ENCODE measurements around the gene EXOSC5. TPM values are rescaled to one million over a fixed set of nuclear protein-coding genes. Genes with fewer than 3 reads are reported as not detected.

Gene EXOSC5
- total and polyA plus RNA-seq, 2 of the 4 experiments (the other 2 are of a cell fraction), result 19.0 to 25.2 TPM

- intact Hi-C loops (cut with micrococcal nuclease) (no loop called here), in situ Hi-C loops (cut with MboI; ENCODE audit: low sequenced_read_pairs) (no loop called here), dilution Hi-C loops (cut with HindIII; ENCODE audit: low sequenced_read_pairs, unreplicated experiment) (no loop called here)
- no peak overlapping the region for H2AK5ac ChIP-seq (ENCODE audit: low read depth, low read length)
- 0 out of 2 replicates have a peak overlapping the region, but pooled peaks have one; percentile 15 for H3K23ac ChIP-seq (ENCODE audit: low read depth, low read length)
- no peaks in the 10 kb centered on the region for H3K4me1 ChIP-seq (ENCODE audit: control insufficient read depth, insufficient read depth, low read length)
- POLR2A ChIA-PET (ENCODE audit: unreplicated experiment), result no interaction called here
- H4K20me1 ChIP-seq (ENCODE audit: insufficient read depth, low read length), result peaks cover 31% of the 10 kb centered on the region
- H2AK9ac ChIP-seq (replicated peaks; ENCODE audit: low read depth, low read length, poor library complexity), result no peak overlapping the region
- no peaks in the 10 kb centered on the region for H3K9me3 ChIP-seq (ENCODE audit: control insufficient read depth, insufficient read depth, low read length)
- no peaks in the 10 kb centered on the region for H3K27me3 ChIP-seq (ENCODE audit: control insufficient read depth, insufficient read depth, low read length)
- H3K56ac ChIP-seq (ENCODE audit: extremely low read depth, insufficient read depth, low read length), result no peak overlapping the region
- no TSS peak for BruUV-seq (replicated peaks)
- peaks cover 8 to 35% of the 10 kb centered on the region in 2 experiments; a peak in 3 of 4 replicates for H3K79me1 ChIP-seq (ENCODE audit: low read depth in 1 of 2, low read length in 2 of 2)
- DNase-seq (no peak), ATAC-seq (ENCODE audit: low read depth) (no peak)
- no peak for TF ChIP-seq USF2 (IDR thresholded peaks at IDR 0.05; ENCODE audit: low read depth, low read length)
- no peak for TF ChIP-seq MXI1 (IDR thresholded peaks at IDR 0.05; ENCODE audit: borderline replicate concordance, low read depth, low read length)
- TF ChIP-seq RFX5 (IDR thresholded peaks at IDR 0.05; ENCODE audit: low read depth, low read length), result no peak
- TF ChIP-seq NFE2L2 (IDR thresholded peaks at IDR 0.05; ENCODE audit: low read depth, low read length), result no peak
- no peak for TF ChIP-seq BHLHE40 (IDR thresholded peaks at IDR 0.05; ENCODE audit: low read depth, low read length)
- no peak for TF ChIP-seq POLR2A (IDR thresholded peaks at IDR 0.05; ENCODE audit: low read depth, low read length)
- TF ChIP-seq SMC3 (IDR thresholded peaks at IDR 0.05; ENCODE audit: low read depth, low read length), result no peak
- no peak for TF ChIP-seq CTCF (conservative IDR thresholded peaks at IDR 0.05; ENCODE audit: low read depth, low read length)
- no peak overlapping the region for H3K18ac ChIP-seq (ENCODE audit: low read depth, low read length)
- H4K5ac ChIP-seq (ENCODE audit: low read depth, low read length), result no peak overlapping the region
- WGBS, 2 experiments (ENCODE audit: extremely low coverage in 2 of 2, insufficient read length in 1 of 2), result 100% methylated on average over 1 of the region's 1 CpG; no CpG with 5 or more reads in 1 of the 2 experiments
- H2BK20ac ChIP-seq (ENCODE audit: low read depth, low read length), result no peak overlapping the region
- no peak overlapping the region; the same call in 1 of the 2 replicates for H3K4ac ChIP-seq (ENCODE audit: low read depth, low read length)
- H2BK5ac ChIP-seq (ENCODE audit: low read depth, low read length, poor library complexity, severe bottlenecking), result no peak overlapping the region
- H3K36me3 ChIP-seq (ENCODE audit: control insufficient read depth, insufficient read depth, low read length), result no peaks in the 10 kb centered on the region
- H3K4me2 ChIP-seq (ENCODE audit: low read depth, low read length), result no peak overlapping the region
- CTCF ChIA-PET, result no interaction called here
- H3K9ac ChIP-seq (ENCODE audit: low read depth, low read length), result no peak overlapping the region
- no peak overlapping the region for H4K8ac ChIP-seq (ENCODE audit: low read depth in 2 of 2, low read length in 2 of 2)
- no peak overlapping the region for H2BK120ac ChIP-seq (ENCODE audit: low read depth, low read length)
- peaks cover 2% of the 10 kb centered on the region; the same call in 1 of the 2 replicates for H3K9me1 ChIP-seq (ENCODE audit: insufficient read depth, low read length)
- no peak overlapping the region for H2BK15ac ChIP-seq (ENCODE audit: low read depth, low read length)
- no peak overlapping the region for H3K14ac ChIP-seq (replicated peaks; ENCODE audit: low read depth, low read length)
- H4K91ac ChIP-seq (ENCODE audit: insufficient read depth, low read depth, low read length), result no peak overlapping the region
- H3K27ac ChIP-seq (ENCODE audit: insufficient read depth, low read length), result no peak overlapping the region
- no peak overlapping the region for H2AFZ ChIP-seq (replicated peaks; ENCODE audit: low read length, poor library complexity)
- H3K4me3 ChIP-seq (ENCODE audit: insufficient read depth, low read depth, low read length), result no peak overlapping the region
These were observed 42.1 kb downstream of the EXOSC5 start for GRCh38 chr19:41355035-41355434.
